Measurements from ENCODE around the gene PDE4D.

PDE4D gene

GRCh38 chr5:58970766-58971165, 922.8 kb downstream of the PDE4D start:
- Histone ChIP-seq H3K27ac (replicated peaks) (no peak overlapping the region), H3K4me3 (replicated peaks; ENCODE audit: insufficient read depth, low read length) (no peak overlapping the region), H3K27me3 (ENCODE audit: insufficient read depth, poor library complexity, severe bottlenecking) (no peaks in the 10 kb centered on the region)
- no peak for TF ChIP-seq GABPA (IDR thresholded peaks at IDR 0.05; ENCODE audit: low read depth)
- TF ChIP-seq CTCF (IDR thresholded peaks at IDR 0.05; ENCODE audit: insufficient read depth, low read length): no peak
- no peak for TF ChIP-seq SPI1 (IDR thresholded peaks at IDR 0.05; ENCODE audit: borderline replicate concordance, low read depth)
- no peak for TF ChIP-seq POLR2AphosphoS5 (IDR thresholded peaks at IDR 0.05; ENCODE audit: low read depth)
- no peak for TF ChIP-seq REST (IDR thresholded peaks at IDR 0.05; ENCODE audit: insufficient replicate concordance, low read depth)
- DNase-seq (ENCODE audit: low read depth in 1 of 2, low spot score in 1 of 2): no peak

- DNase-seq (ENCODE audit: low read depth in 1 of 2, low spot score in 1 of 2): no peak
- no peak overlapping the region for H3K27ac ChIP-seq (replicated peaks)
- no peak overlapping the region for H3K4me3 ChIP-seq (replicated peaks; ENCODE audit: insufficient read depth, low read length)
- no peaks in the 10 kb centered on the region for H3K27me3 ChIP-seq (ENCODE audit: insufficient read depth, poor library complexity, severe bottlenecking)
- no peak for TF ChIP-seq REST (IDR thresholded peaks at IDR 0.05; ENCODE audit: insufficient replicate concordance, low read depth)
- no peak for TF ChIP-seq GABPA (IDR thresholded peaks at IDR 0.05; ENCODE audit: low read depth)
- TF ChIP-seq SPI1 (IDR thresholded peaks at IDR 0.05; ENCODE audit: borderline replicate concordance, low read depth): no peak
- TF ChIP-seq POLR2AphosphoS5 (IDR thresholded peaks at IDR 0.05; ENCODE audit: low read depth): no peak
- no peak for TF ChIP-seq CTCF (IDR thresholded peaks at IDR 0.05; ENCODE audit: insufficient read depth, low read length)
These were observed 923.7 kb downstream of the PDE4D start for GRCh38 chr5:58969795-58970194.

- TF ChIP-seq GABPA (IDR thresholded peaks at IDR 0.05; ENCODE audit: low read depth): no peak
- no peak for TF ChIP-seq POLR2AphosphoS5 (IDR thresholded peaks at IDR 0.05; ENCODE audit: low read depth)
- no peak for TF ChIP-seq CTCF (IDR thresholded peaks at IDR 0.05; ENCODE audit: insufficient read depth, low read length)
- TF ChIP-seq REST (IDR thresholded peaks at IDR 0.05; ENCODE audit: insufficient replicate concordance, low read depth): no peak
- no peak for TF ChIP-seq SPI1 (IDR thresholded peaks at IDR 0.05; ENCODE audit: borderline replicate concordance, low read depth)
- Histone ChIP-seq H3K27ac (replicated peaks) (no peak overlapping the region), H3K4me3 (replicated peaks; ENCODE audit: insufficient read depth, low read length) (no peak overlapping the region)
These were observed 924.3 kb downstream of the PDE4D start for GRCh38 chr5:58969253-58969652.

More at GRCh38 chr5:58969253-58969652, 924.3 kb downstream of the PDE4D start:
- no peaks in the 10 kb centered on the region for H3K27me3 ChIP-seq (ENCODE audit: insufficient read depth, poor library complexity, severe bottlenecking)
- no peak for DNase-seq (ENCODE audit: low read depth in 1 of 2, low spot score in 1 of 2)
